HCT116 (cell line): Measurements from ENCODE around the gene SOST. TPM values are rescaled to one million over a fixed set of nuclear protein-coding genes. Genes with fewer than 3 reads are reported as not detected.

ENCODE experiments used
- ATAC-seq: fragments of 200-7000 bp; cut with Tn5 transposase; 2 replicates; pipeline ENCODE4 v1.9.1; 2020; ENCODE audit warnings: mild to moderate bottlenecking, moderate library complexity
- BruUV-seq: library from RNA; stranded (reverse); fragments of 400-500 nt; replicated peaks from 2 replicates; lab custom pipeline; 2021; lab: Mats Ljungman, UMichigan
- CTCF ChIA-PET: fragments of 300-600 bp; sonication (Branson Sonifier 250); formaldehyde crosslinking; loops from one replicate; lab custom pipeline; 2021; ENCODE audit warnings: antibody characterized with exemption; lab: Charles Lee
- POLR2A ChIA-PET: fragments of 300-600, 350-600 bp; sonication (Branson Sonifier 250); formaldehyde crosslinking; loops from one replicate; lab custom pipeline; 2021; ENCODE audit warnings: antibody characterized with exemption; lab: Charles Lee
- RAD21 ChIA-PET, 2 experiments: fragments of 300-600 bp; sonication (Branson Sonifier 250); formaldehyde crosslinking; loops; one replicate each; lab custom pipeline; 2023; ENCODE audit warnings: low total read pairs in 2 of 2; ENCODE audit not compliant: uncharacterized antibody in 2 of 2, unreplicated experiment in 2 of 2, low non-redundant PET in 1 of 2; lab: Charles Lee
- DNase-seq: peaks from one replicate; pipeline ENCODE4 v3.0.0-alpha.2; 2010; ENCODE audit warnings: low read depth, low spot score
- H2AFZ ChIP-seq: fragments of 200-600 bp; shearing (Covaris generic), sonication (generic); 2 replicates; pipeline ENCODE4 v1.6.1; 2017; ENCODE audit warnings: low read depth, mixed run types, mixed read lengths, antibody characterized with exemption, low read length; ENCODE audit not compliant: poor library complexity, severe bottlenecking
- H3K27ac ChIP-seq: 2 replicates; pipeline ENCODE4 v1.5.1; 2012; ENCODE audit warnings: low read depth, low read length
- H3K27me3 ChIP-seq: fragments of 200-600 bp; sonication (generic); 2 replicates; pipeline ENCODE4 v1.6.1; 2016; ENCODE audit warnings: mixed run types, low read length, mixed read lengths; ENCODE audit not compliant: insufficient read depth
- H3K36me3 ChIP-seq, 2 experiments: fragments of 200-500 bp in 1 of 2; fragments of 200-600 bp in 1 of 2; sonication (Bioruptor generic) in 1 of 2; sonication (generic) in 1 of 2; 2 replicates each; pipeline versions ENCODE4 v1.5.1 to v1.6.1; 2014 to 2016; ENCODE audit warnings: low read length in 2 of 2, inconsistent platforms in 1 of 2, mixed read lengths in 1 of 2, mixed run types in 1 of 2; ENCODE audit not compliant: insufficient read depth in 2 of 2, control insufficient read depth in 1 of 2
- H3K4me1 ChIP-seq, 2 experiments: fragments of 200-600 bp in 1 of 2; sonication (generic) in 1 of 2; 2 replicates each; pipeline versions ENCODE4 v1.5.1 to v1.6.1; 2012 to 2017; ENCODE audit warnings: low read length in 2 of 2, inconsistent platforms in 1 of 2, mild to moderate bottlenecking in 1 of 2, mixed read lengths in 1 of 2, mixed run types in 1 of 2, moderate library complexity in 1 of 2; ENCODE audit not compliant: insufficient read depth in 2 of 2, control insufficient read depth in 1 of 2
- H3K4me2 ChIP-seq: fragments of 200-600 bp; sonication (generic); 2 replicates; pipeline ENCODE4 v1.6.1; 2017; ENCODE audit warnings: mixed run types, low read length, mixed read lengths
- H3K4me3 ChIP-seq, 2 experiments: fragments of 200-600 bp in 1 of 2; sonication (generic) in 1 of 2; replicated peaks in 1 of 2; 2 replicates each; pipeline ENCODE4 v1.5.1; 2011 to 2016; ENCODE audit warnings: low read length in 2 of 2, control low read depth in 1 of 2, low read depth in 1 of 2, mild to moderate bottlenecking in 1 of 2, mixed read lengths in 1 of 2, mixed run types in 1 of 2
- H3K79me2 ChIP-seq: fragments of 200-600 bp; sonication (generic); 2 replicates; pipeline ENCODE4 v1.6.1; 2017; ENCODE audit warnings: mild to moderate bottlenecking, mixed run types, low read length, moderate library complexity, mixed read lengths; ENCODE audit not compliant: insufficient read depth
- H3K9ac ChIP-seq: fragments of 200-600 bp; sonication (generic); 2 replicates; pipeline ENCODE4 v1.6.1; 2016; ENCODE audit warnings: low read length, mixed read lengths
- H3K9me2 ChIP-seq: fragments of 200-600 bp; sonication (generic), shearing (Covaris generic); 2 replicates; pipeline ENCODE4 v1.6.1; 2017; ENCODE audit warnings: mixed run types, mild to moderate bottlenecking, moderate library complexity; ENCODE audit not compliant: insufficient read depth
- H3K9me3 ChIP-seq, 2 experiments: fragments of 200-500 bp in 1 of 2; fragments of 200-600 bp in 1 of 2; sonication (Bioruptor generic) in 1 of 2; sonication (generic) in 1 of 2; 2 replicates each; pipeline ENCODE4 v1.6.1; 2014 to 2017; ENCODE audit warnings: low read length in 2 of 2, mixed read lengths in 2 of 2, inconsistent platforms in 1 of 2, low read depth in 1 of 2, mild to moderate bottlenecking in 1 of 2, mixed run types in 1 of 2, moderate library complexity in 1 of 2; ENCODE audit not compliant: control insufficient read depth in 1 of 2, insufficient read depth in 1 of 2
- H4K20me1 ChIP-seq: fragments of 200-600 bp; sonication (generic), shearing (Covaris generic); 2 replicates; pipeline ENCODE4 v1.6.1; 2017; ENCODE audit warnings: mixed run types, mild to moderate bottlenecking, moderate library complexity; ENCODE audit not compliant: insufficient read depth
- EZH2 ChIP-seq: fragments of 200-600 bp; sonication (generic); IDR thresholded peaks from 2 replicates; pipeline ENCODE4 v1.6.1; 2017; ENCODE audit warnings: antibody characterized with exemption, mixed run types
- FOSL1 ChIP-seq: IDR thresholded peaks from 2 replicates; pipeline ENCODE4 v1.6.1; 2012; ENCODE audit warnings: low read depth
- POLR2A ChIP-seq: IDR thresholded peaks from 2 replicates; pipeline ENCODE4 v1.7.0; 2011; ENCODE audit warnings: borderline replicate concordance; ENCODE audit not compliant: insufficient read depth, insufficient read length; ENCODE audit errors: extremely low read depth
- RAD21 ChIP-seq: IDR thresholded peaks from 2 replicates; pipeline ENCODE4 v1.6.1; 2012; ENCODE audit warnings: low read depth, mild to moderate bottlenecking
- SIN3A ChIP-seq: IDR thresholded peaks from 2 replicates; pipeline ENCODE4 v1.6.1; 2012; ENCODE audit warnings: low read depth
- TCF7L2 ChIP-seq: IDR thresholded peaks from 2 replicates; pipeline ENCODE4 v1.7.0; 2011; ENCODE audit warnings: borderline replicate concordance, inconsistent platforms; ENCODE audit not compliant: insufficient read depth, insufficient read length; ENCODE audit errors: extremely low read depth
- YY1 ChIP-seq: IDR thresholded peaks from 2 replicates; pipeline ENCODE4 v1.6.1; 2011; ENCODE audit warnings: low read length, low read depth, moderate library complexity, mild to moderate bottlenecking; ENCODE audit not compliant: insufficient replicate concordance; ENCODE audit errors: extremely low read depth
- ZFX ChIP-seq: fragments of 450-650 bp; IDR thresholded peaks from 2 replicates; pipeline ENCODE4 v1.6.1; 2017
- intact Hi-C: fragments of 100-400 bp; cut with micrococcal nuclease; formaldehyde crosslinking; loops from 2 replicates; pipeline ENCODE4 v1.10.0; 2022
- total RNA-seq: library from RNA; stranded (reverse); gene quantifications from one replicate; pipeline ENCODE4 v1.2.1, GENCODE V29; 2021; ENCODE audit not compliant: unreplicated experiment
- TF ChIP-seq, protein P1 (sequence below): IDR thresholded peaks from 2 replicates; pipeline ENCODE4 v1.6.1; 2012

Gene SOST
- total RNA-seq, 1 experiment from 2014 or later, result not detected

GRCh38 chr17:43722870-43723665, 35.5 kb downstream of the SOST start (continued):
- TF ChIP-seq YY1 (no peak), POLR2A (no peak), EZH2 (no peak)
- TF ChIP-seq, protein P1, sequence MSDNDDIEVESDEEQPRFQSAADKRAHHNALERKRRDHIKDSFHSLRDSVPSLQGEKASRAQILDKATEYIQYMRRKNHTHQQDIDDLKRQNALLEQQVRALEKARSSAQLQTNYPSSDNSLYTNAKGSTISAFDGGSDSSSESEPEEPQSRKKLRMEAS, result no peak

DNA sequence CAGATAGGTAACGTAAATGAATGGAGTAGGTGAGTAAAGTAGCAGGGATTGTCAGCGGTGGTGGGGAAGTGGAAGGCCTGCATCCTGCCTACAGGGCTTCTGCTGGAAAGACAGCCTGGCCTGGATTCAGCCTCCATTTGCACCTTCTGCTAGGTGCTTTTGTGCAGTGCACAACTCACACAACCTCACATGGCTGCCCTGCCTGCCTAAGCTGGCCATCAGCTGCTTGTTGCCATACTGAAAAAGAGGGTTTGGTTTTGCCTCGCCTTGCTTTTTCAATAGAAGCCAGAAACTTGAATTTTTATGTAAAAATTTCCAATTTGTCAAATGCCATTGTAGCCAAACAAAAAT, 36.3 kb downstream of the SOST start:
- no peaks in the 10 kb centered on the region for H3K79me2 ChIP-seq
- H3K4me2 ChIP-seq, result no peak overlapping the region
- TF ChIP-seq ZFX (no peak), SIN3A (no peak), TCF7L2 (no peak), EZH2 (no peak), FOSL1 (no peak), RAD21 (no peak)
- intact Hi-C loops, result no loop called here
- DNase-seq, result no peak
- H3K27me3 ChIP-seq, result no peaks in the 10 kb centered on the region
- H2AFZ ChIP-seq, result no peak overlapping the region
- no peak overlapping the region for H3K4me3 ChIP-seq
- ChIA-PET CTCF (no interaction called here), RAD21 (no interaction called here), POLR2A (no interaction called here)
- no peak for ATAC-seq
- no peak overlapping the region for H3K9ac ChIP-seq
- H3K9me2 ChIP-seq, result no peaks in the 10 kb centered on the region
- no peak overlapping the region for H3K27ac ChIP-seq
- H3K36me3 ChIP-seq, result no peaks in the 10 kb centered on the region
- H4K20me1 ChIP-seq, result no peaks in the 10 kb centered on the region
- no TSS peak for BruUV-seq
- H3K4me1 ChIP-seq, result peaks cover 0 to 31% of the 10 kb centered on the region in 2 experiments; a peak in 2 of 4 replicates
- H3K9me3 ChIP-seq, result no peaks in the 10 kb centered on the region
